OCI-LY3 (cell line): ENCODE measurements around the gene PRR16.

ENCODE experiments used
- H2AFZ ChIP-seq: fragments of 200-600, 300-600 bp; shearing (Covaris generic); 2 replicates; pipeline ENCODE4 v1.6.0; 2014; ENCODE audit warnings: antibody characterized with exemption, low read depth, low read length
- H3K27ac ChIP-seq: fragments of 200-600, 300-600 bp; sonication (generic); 2 replicates; pipeline ENCODE4 v1.5.1; 2014; ENCODE audit warnings: mild to moderate bottlenecking, low read length, moderate library complexity, mixed read lengths
- H3K27me3 ChIP-seq: fragments of 200-600, 300-600 bp; sonication (generic); 2 replicates; pipeline ENCODE4 v1.6.1; 2014; ENCODE audit warnings: low read depth, low read length, mixed read lengths
- H3K36me3 ChIP-seq: fragments of 200-600, 300-600 bp; sonication (generic); replicated peaks from 2 replicates; pipeline ENCODE3; 2014; ENCODE audit warnings: low read depth, low read length, mixed read lengths
- H3K4me1 ChIP-seq: fragments of 300-600, 200-600 bp; sonication (generic); 2 replicates; pipeline ENCODE4 v1.6.1; 2014; ENCODE audit warnings: low read length, mixed read lengths
- H3K4me2 ChIP-seq: fragments of 200-600, 300-600 bp; sonication (generic); 2 replicates; pipeline ENCODE4 v1.6.1; 2014; ENCODE audit warnings: low read length, mixed read lengths
- H3K4me3 ChIP-seq: fragments of 300-600, 200-600 bp; sonication (generic); 2 replicates; pipeline ENCODE4 v1.5.1; 2014; ENCODE audit warnings: antibody characterized with exemption, mild to moderate bottlenecking, low read length, moderate library complexity
- H3K79me2 ChIP-seq: fragments of 300-600, 200-600 bp; shearing (Covaris generic); 2 replicates; pipeline ENCODE4 v1.6.1; 2014; ENCODE audit warnings: mild to moderate bottlenecking, low read length, mixed read lengths
- H3K9ac ChIP-seq: fragments of 300-600, 200-600 bp; shearing (Covaris generic); 2 replicates; pipeline ENCODE4 v1.6.0; 2014; ENCODE audit warnings: mild to moderate bottlenecking, low read length, moderate library complexity
- H3K9me3 ChIP-seq: fragments of 200-600, 300-600 bp; shearing (Covaris generic); 2 replicates; pipeline ENCODE4 v1.6.1; 2014; ENCODE audit warnings: low read length, mixed read lengths; ENCODE audit not compliant: insufficient read depth
- H4K20me1 ChIP-seq: fragments of 200-600, 300-600 bp; sonication (generic); 2 replicates; pipeline ENCODE4 v1.6.1; 2016; ENCODE audit warnings: low read length, mixed read lengths; ENCODE audit not compliant: insufficient read depth
- EZH2phosphoT487 ChIP-seq: fragments of 200-600 bp; shearing (Covaris generic); IDR thresholded peaks from 2 replicates; pipeline ENCODE4 v1.6.1; 2018; ENCODE audit warnings: antibody characterized with exemption, mixed run types, low read depth
- TF ChIP-seq, protein P1 (sequence below): fragments of 200-600, 300-600 bp; sonication (generic); IDR thresholded peaks from 2 replicates; pipeline ENCODE4 v1.5.1; 2014; ENCODE audit warnings: antibody characterized with exemption, low read length, low read depth

PRR16 gene

DNA sequence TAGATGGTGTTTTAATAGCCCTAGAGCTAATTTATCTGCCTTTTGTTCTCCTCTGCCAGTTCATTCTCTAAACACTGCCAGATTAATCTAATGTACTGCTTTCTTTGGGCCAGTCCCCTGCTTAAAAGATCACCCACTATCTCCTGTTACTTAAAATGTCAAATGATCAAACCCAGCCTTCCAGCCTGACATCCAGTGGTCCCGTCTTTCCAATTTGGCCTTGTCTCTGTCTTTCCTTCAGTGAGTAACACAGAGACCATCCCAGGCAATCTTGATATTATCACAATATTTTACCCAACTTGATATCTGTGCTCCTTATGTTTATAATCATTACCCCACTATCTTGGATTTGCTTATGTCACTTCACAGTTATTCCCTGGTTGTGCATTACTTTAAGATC lies 12.0 kb downstream of the PRR16 start:
- TF ChIP-seq, protein P1, sequence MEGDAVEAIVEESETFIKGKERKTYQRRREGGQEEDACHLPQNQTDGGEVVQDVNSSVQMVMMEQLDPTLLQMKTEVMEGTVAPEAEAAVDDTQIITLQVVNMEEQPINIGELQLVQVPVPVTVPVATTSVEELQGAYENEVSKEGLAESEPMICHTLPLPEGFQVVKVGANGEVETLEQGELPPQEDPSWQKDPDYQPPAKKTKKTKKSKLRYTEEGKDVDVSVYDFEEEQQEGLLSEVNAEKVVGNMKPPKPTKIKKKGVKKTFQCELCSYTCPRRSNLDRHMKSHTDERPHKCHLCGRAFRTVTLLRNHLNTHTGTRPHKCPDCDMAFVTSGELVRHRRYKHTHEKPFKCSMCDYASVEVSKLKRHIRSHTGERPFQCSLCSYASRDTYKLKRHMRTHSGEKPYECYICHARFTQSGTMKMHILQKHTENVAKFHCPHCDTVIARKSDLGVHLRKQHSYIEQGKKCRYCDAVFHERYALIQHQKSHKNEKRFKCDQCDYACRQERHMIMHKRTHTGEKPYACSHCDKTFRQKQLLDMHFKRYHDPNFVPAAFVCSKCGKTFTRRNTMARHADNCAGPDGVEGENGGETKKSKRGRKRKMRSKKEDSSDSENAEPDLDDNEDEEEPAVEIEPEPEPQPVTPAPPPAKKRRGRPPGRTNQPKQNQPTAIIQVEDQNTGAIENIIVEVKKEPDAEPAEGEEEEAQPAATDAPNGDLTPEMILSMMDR = no peak
- no peak for TF ChIP-seq EZH2phosphoT487
- Histone ChIP-seq H3K9me3 (no peaks in the 10 kb centered on the region), H3K4me1 (no peaks in the 10 kb centered on the region), H3K9ac (no peak overlapping the region), H3K27me3 (no peaks in the 10 kb centered on the region), H3K79me2 (no peaks in the 10 kb centered on the region), H3K36me3 (no peaks in the 10 kb centered on the region), H2AFZ (no peak overlapping the region), H4K20me1 (no peaks in the 10 kb centered on the region), H3K4me2 (no peak overlapping the region), H3K27ac (no peak overlapping the region), H3K4me3 (no peak overlapping the region)

DNA sequence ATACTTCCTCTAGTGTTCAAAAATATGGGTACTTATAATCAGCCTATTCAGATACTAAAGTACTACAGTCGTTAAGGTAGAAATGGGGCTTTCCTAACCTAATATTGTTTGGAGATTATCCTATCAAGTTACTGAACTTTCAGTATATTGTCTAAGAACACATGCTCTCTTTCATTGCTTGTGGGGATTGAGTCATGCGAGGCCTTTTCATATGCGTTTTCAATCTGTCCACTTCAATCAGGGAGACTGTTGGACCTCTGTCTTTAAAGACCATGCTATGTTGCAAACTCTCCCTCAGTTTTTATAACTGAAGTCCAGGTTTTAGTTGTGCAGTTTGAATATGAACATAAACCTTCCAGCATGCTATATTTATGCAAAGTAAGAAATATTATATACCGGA lies 15.0 kb downstream of the PRR16 start:
- no peaks in the 10 kb centered on the region for H3K36me3 ChIP-seq
- H3K4me3 ChIP-seq = no peak overlapping the region
- no peaks in the 10 kb centered on the region for H3K4me1 ChIP-seq
- H3K4me2 ChIP-seq = no peak overlapping the region
- H4K20me1 ChIP-seq = no peaks in the 10 kb centered on the region
- no peak overlapping the region for H3K9ac ChIP-seq
- H3K27me3 ChIP-seq = no peaks in the 10 kb centered on the region
- no peaks in the 10 kb centered on the region for H3K79me2 ChIP-seq
- no peak overlapping the region for H3K27ac ChIP-seq
- TF ChIP-seq, protein P1 = no peak
- TF ChIP-seq EZH2phosphoT487 = no peak
- H3K9me3 ChIP-seq = no peaks in the 10 kb centered on the region
- H2AFZ ChIP-seq = no peak overlapping the region

DNA sequence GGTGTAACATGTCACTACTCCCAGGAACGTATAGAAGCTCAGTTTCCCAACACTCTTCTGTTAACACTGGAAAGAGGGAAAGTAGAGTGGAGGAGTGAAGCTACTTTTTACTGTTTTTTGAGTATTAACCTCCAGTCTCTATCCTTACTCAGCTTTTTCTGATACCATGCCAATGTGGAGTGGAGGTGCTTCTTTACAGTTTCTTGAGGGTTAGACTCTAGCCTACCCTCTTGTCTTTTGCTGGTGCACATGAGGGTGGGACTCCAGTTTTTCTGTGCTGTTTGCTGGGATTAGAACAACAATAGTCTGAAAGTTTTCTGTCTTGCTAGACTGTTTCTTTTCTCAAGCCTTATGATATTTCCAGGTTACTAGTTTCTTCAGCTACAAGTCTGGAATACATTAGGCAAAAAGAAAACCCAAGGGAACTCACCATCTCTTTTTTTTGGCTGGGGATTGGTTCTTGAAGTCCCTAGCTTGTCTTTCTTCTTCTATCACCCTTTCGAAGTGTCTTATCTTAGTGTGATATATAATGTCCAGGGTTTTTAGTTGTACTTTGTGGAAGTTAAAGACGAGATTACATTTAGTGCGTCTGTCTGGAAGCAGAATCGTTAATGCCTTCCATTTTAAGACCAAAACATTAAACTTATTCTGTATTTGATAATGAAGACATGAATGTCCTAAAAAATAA lies 35.9 kb downstream of the PRR16 start:
- no peak overlapping the region for H3K9ac ChIP-seq
- H3K4me2 ChIP-seq = no peak overlapping the region
- no peaks in the 10 kb centered on the region for H3K36me3 ChIP-seq
- H3K27me3 ChIP-seq = no peaks in the 10 kb centered on the region
- no peaks in the 10 kb centered on the region for H3K9me3 ChIP-seq
- H3K4me1 ChIP-seq = no peaks in the 10 kb centered on the region
- no peak overlapping the region for H2AFZ ChIP-seq
- no peaks in the 10 kb centered on the region for H3K79me2 ChIP-seq
- TF ChIP-seq, protein P1 = no peak
- TF ChIP-seq EZH2phosphoT487 = no peak
- H3K27ac ChIP-seq = no peak overlapping the region
- no peaks in the 10 kb centered on the region for H4K20me1 ChIP-seq
- H3K4me3 ChIP-seq = no peak overlapping the region

DNA sequence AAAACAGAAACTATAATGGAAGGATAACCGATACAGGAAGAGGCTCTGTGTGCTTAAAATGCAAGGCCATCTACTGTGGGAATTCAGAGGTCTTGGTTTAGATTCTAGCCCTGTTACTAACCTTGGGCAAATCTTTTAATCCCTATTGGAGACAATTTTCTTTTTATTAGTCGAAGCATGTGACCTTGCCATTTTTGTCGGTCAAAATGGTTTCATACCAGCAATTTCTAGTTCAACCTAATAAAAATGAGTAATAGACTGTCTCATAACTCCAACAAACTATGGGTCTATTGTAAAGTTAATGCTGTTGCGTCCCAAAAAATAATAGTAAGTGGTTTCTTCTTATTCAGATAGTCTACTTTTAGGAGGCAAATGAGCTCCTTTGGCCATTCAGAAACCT lies 38.4 kb downstream of the PRR16 start:
- Histone ChIP-seq H3K27ac (no peak overlapping the region), H2AFZ (no peak overlapping the region), H3K27me3 (no peaks in the 10 kb centered on the region), H3K4me1 (no peaks in the 10 kb centered on the region), H4K20me1 (no peaks in the 10 kb centered on the region), H3K4me3 (no peak overlapping the region), H3K9me3 (no peaks in the 10 kb centered on the region), H3K79me2 (no peaks in the 10 kb centered on the region), H3K4me2 (no peak overlapping the region), H3K9ac (no peak overlapping the region), H3K36me3 (no peaks in the 10 kb centered on the region)
- TF ChIP-seq, protein P1 = no peak
- no peak for TF ChIP-seq EZH2phosphoT487
